Hippocampal formation (tissue), 2 donors: Measurements from ENCODE around the gene ELOF1.
"Not testable (repeated sequence)": the region's sequence is repeated elsewhere in the genome, so short reads cannot be mapped to it uniquely, and the experiment has no call there.

Source experiments
- DNase-seq, 2 donors: peaks; one replicate each; lab custom pipeline; 2025; lab: John Stamatoyannopoulos, UW

ELOF1 gene

DNA sequence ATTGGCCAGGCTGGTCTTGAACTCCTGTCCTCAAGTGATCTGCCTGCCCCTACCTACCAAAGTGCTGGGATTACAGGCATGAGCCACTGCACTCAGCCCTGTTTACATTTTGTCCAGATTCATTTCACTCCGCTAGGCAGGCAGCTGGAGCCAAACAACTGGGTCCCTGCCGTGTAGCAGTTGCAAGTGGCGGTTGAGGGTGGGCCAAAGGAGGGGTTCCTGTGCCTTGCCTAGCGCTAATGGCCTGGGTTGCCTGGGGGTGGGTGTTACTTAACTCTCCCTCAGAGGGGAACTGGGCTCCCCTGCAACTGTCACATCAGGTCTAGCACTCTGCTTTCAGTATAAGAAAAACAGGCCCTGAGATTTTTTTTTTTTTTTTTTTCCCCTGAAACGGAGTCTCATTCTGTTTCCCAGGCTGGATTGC lies 11.0 kb upstream of the ELOF1 start:
- DNase-seq: no peak

DNA sequence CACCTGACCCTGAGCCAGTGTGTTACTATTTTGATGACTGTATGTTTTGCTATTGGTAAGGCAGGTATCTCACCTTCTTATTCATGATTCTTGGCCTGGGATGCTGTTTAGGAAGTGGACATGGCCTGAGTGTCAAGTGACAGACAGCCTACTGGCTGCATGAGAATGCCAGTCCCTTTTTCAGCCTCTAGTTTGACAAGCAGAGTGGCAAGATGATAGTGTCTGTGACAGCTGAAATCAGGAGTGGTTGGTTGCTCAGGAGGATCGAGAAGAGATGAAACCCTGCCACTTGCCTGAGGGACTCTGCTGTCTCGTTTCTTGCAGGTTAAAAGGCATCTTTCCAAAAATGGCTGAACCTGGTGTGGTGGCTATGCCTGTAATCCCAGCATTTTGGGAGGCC lies 7.1 kb upstream of the ELOF1 start:
- no peak for DNase-seq

DNA sequence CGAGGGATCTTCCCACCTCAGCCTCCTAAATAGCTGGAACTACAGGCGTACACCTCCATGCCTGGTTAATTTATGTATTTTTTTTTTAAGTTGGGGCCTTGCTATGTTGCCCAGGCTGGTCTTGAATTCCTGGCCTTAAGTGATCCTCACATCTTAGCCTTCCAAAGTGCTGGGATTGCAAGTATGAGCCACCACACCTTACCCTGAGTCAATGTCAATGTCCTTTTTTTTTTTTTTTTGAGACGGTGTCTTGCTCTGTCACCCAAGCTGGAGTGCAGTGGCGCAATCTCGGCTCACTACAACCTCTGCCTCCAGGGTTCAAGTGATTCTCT lies 6.6 kb upstream of the ELOF1 start:
- DNase-seq: not testable (repeated sequence)

DNA sequence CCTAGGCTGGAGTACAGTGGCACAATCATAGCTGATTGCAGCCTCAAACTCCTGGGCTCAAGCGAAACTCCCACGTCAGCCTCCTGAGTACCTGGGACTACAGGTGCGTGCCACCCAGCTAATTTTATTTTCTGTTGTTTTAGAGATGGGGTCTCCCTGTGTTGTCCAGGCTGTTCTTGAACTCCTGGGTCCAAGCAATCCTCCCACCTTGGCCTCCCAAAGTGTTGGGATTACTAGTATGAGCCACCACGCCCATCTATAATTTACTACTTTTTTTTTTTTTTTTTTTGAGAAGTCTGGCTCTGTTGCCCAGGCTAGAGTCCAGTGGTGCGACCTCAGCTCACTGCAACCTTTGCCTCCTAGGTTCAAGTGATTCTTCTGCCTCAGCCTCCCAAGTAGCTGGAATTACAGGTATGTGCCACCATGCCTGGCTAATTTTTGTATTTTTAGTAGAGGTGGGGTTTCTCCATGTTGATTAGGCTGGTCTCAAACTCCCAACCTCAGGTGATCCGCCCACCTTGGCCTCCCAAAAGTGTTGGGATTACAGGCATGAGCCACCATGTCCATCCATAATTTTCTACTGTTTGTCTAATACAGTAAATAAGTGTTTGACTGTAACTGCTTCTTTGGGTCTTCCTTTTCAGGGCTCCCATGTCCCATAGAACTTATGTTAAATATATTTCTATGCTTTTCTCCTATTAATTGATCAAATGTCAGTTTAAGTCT lies 5.2 kb upstream of the ELOF1 start:
- DNase-seq: not testable (repeated sequence)

DNA sequence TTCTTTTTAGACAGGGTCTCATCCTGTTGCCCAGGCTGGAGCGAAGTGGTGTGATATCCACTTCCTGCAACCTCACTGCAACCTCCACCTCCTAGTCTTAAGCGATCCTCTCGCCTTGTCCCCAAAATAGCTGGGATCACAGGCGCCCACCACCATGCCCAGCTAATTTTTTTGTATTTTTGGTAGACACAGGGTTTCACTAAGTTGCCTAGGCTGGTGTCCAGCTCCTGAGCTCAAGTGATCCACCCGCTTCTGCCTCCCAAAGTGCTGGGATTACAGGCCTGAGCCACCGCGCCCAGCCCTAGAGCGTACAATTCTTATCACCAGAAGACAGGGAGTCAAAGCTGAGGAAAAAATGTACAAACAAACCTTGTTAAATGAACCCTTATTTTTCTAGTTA lies 4.5 kb upstream of the ELOF1 start:
- DNase-seq: no peak

DNA sequence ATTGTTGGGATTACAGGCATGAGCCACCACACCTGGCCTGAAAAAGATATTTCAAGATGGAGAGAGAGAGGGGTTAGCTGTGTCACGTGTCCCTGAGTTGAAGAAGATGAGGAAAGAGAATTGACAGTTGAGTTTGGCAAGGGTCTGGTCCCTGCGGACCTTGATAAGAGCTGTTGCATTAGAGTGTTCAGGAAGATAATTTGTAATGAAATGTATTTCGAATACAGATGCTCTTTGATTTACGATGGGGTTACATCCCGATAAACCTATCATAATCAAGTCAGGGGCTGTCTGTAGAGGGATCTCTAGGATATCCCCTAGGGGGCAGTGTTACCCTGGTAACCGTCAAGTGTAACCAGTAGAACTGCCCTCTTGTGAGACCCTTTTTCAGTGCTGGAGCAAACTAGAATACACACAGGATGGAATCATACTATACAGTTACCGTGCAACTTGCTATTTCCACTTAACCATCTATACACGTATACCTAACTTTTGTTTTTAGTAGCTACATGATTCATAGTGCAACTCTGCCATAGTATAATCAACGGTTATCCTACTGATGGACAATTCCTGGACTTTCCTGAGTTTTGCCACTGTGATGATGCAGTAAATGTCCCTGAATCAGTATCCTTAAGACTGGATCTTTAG lies 1.5 kb upstream of the ELOF1 start:
- DNase-seq: peak; percentile 9 to 45

DNA sequence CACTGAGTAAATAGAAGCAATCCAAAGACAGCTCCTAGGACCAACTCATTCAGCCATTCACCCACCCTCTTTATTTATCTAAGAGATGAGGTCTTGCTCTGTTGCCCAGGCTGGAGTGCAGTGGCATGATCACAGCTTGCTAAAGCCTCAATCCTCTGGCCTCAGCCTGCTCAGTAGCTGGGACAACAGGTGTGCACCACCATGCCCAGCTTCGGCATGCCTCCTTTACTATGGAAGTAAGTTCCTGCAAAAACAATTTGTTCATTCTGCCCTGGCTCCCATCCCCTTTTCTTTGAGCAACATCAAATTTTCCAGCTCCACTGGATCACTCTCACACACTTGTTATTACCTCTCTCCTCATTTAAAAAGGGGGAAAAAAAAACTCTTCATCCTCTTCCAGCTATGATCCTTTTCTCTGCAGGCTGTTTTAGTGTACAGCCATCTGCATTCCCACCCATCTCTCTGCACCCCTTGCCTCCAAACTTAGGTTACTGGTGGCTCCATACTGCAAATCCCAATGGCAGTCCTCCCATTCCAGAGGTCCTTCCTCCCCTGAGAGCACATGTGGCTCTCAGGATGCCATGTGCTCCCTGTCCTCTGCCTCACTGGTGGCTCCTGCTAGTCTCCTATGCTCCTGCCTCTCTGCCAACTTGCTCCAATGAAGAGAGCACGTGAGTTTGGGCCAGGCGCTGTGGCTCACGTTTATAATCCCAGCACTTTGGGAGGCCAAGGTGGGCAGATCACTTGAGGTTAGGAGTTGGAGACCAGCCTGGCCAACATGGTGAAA lies 2.2 kb downstream of the ELOF1 start:
- DNase-seq: no peak

DNA sequence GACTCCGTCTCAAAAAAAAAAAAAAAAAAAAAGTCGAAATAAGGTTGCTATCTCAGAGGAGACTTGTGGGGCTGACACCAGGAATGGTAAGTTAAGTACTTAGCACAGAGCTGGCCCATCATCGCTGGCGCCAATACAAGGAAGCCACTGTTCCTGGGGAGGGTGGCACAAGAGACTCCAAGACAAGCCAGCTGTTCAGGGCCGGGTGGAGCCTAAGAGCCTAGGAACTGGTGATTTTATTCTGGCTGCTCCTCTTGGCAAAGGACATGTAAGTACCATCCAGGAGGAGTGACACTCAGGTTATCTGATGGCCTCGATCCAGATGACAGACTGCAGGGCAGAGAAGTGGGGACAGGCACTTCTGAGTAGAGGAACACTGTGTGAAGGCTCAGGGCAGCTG lies 3.8 kb downstream of the ELOF1 start:
- DNase-seq: no peak

DNA sequence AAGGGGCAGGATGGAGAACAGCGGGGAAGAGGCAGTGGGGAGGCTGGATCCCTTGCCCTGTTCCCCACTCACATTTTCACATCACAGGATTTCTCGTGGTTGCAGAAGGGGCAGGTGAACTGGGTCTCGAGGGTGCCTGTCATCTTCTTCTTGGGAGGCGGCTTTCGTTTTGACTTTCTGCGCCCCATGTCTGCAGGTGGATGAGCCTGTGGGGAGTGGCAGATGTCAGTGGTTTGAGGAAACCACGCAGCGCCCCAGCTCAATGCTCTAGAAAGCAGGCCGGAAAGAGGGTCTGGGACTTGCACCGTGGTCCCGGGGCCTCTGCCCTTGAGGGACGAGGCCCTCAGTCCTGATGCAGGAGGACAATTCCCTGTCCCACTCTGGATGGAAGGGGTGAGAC lies 4.9 kb downstream of the ELOF1 start:
- no peak for DNase-seq

DNA sequence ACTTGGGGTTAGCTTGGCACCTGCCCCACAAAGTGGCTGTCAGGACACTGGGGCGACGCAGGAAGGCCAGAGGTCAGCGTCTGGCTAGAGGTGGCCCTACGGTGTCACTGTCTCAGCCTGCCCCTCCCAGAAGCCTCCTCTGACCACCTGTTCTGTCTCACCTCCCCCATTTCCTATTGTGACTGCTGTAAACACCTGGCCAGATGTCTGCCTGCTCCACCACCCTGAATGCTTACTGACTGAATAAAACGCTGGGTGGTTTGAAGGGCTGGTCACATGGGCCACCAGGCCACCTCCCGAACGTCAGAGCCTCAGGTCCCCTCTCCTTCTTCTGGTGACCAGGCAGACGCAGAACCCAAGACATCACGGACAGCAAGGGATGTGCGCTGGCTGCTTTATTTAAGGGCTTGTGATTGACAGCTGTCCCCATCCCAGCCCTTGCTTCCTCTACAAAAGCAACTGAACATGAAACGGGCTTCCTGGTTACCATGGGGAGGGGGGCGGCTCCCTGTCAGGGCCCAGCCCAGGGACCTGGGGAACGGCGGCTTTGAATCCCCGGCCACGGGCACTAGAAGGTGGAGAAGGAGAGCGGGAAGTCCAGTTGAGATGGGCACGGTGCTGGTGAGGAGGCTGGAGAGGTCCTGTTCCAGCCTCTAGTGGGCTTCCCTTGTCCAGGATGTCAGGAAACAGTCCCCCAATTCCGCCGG lies 6.2 kb downstream of the ELOF1 start:
- no peak for DNase-seq

DNA sequence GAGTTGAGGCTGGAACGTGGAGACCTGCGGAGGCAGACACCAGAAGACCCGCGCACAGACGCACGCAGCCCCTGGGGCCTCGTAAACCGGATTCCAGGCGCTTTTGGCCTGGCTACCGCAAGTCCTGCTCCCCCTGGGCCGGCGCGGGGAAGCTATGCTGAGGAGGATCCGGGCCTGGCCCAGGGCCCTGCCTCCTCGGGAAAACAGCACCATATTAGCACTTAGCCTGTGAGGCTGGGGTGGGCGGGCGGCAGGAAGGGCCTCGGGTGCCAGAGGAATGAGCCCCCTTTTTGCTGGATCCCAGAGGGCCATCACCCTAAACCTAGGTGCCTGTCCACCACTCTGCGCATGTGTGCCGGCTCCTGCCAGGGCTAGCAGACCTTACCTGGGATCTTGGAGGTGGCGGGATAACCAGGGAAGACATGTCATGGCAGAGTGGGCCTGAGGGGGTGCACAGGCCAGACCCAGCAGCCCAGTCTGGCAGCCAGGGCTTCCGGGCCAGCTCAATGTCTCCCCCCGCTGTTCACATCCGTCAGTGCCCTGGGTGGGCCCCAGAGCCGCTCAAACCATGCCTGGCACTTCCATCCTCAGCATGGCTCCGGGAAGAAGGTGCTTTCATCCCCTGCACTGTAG lies 7.3 kb downstream of the ELOF1 start:
- no peak for DNase-seq

DNA sequence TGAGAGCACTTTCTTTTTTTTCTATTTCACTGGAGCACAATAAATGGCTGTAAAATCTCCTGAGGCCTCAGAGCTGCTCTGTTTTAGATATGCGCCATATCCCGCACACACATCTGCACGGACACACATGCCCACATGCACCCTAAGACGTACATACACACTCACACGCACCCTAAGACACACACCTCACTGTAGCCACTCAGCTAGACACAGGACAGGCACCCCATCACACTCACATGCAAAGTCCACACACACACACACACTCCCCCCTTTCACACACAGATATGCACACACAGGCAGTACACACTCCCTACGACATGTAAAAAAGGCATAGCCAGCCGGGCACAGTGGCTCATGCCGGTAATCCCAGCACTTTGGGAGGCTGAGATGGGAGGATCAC lies 8.8 kb downstream of the ELOF1 start:
- no peak for DNase-seq

DNA sequence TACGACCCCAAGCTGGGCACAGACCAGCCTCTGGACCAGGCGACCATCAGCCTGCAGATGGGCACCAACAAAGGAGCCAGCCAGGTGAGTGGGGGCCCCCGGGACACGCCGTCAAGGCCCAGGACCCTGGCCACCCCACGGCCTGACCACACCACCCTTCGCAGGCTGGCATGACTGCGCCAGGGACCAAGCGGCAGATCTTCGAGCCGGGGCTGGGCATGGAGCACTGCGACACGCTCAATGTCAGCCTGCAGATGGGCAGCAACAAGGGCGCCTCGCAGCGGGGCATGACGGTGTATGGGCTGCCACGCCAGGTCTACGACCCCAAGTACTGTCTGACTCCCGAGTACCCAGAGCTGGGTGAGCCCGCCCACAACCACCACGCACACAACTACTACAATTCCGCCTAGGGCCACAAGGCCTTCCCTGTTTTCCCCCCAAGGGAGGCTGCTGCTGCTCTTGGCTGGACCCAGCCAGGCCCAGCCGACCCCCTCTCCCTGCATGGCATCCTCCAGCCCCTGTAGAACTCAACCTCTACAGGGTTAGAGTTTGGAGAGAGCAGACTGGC lies 9.6 kb downstream of the ELOF1 start:
- no peak for DNase-seq

DNA sequence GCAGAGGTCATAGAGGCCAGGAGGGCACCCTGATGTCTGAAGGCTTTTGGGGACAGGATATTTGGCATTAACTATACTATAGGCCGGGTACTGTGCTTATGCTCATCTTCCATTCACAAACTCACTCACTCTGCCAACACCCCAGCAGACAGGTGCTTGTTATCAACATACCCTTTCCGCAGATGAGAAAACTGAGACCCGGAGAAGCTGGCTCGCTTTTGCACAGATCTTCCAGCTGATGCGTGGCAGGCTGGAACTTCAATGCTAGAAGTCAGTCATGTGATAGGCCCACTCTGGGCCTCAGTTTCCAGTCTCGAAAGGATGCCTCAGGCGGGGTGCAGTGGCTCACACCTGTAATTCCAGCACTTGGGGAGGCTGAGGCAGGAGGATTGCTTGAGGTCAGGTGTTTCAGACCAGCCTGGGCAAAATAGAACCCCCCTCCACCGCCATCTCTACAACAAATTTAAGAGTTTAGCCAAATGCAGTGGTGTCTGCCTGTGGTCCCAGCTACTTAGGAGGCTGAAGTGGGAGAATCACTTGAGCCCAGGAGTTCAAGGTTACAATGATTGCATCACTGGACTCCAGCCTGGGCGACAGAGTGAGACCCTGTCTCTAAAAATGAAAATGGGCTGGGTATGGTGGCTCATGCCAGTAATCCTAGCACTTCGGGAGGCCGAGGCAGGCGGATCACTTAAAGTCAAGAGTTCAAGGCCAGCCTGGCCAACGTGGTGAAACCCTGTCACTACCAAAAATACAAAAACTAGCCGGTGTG lies 10.9 kb downstream of the ELOF1 start:
- DNase-seq: no peak

DNA sequence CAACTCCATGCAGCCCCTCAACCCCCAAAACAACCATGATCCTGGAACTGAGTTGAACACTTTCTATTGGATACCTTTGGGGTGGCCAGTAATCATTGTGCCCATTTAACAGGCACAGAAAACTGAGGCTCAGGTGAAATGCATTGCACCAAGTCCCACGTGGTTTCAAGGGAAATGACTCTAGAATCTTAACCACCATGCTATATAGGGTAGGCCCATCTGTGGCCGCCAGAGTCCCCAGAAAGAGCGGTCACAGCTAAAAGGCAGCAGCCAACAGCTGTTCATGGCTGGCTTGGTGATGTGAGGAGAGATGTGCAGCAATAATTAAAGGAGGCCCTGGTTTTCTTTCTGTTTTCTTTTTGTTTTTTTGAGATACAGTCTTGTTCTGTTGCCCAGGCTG lies 17.8 kb downstream of the ELOF1 start:
- DNase-seq: no peak

DNA sequence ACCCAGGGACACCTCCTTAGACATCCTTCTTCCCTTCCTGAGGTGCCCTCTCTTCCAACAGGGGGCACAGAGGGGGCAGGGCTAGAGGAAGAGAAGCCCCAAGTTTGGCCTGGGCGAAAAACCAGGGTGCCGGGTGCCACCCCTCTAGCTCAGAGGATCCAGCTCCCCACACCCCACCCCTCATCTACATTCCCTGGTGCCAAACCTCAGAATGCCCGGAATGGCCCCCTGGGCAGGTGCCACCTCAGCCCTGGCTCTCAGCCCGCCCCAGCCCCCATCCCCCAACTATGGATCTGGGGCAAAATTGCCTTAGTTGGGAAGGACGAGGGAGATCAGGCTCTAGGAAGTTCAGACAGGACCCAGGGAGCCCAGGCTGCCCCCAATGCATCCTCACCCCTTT lies 18.4 kb downstream of the ELOF1 start:
- DNase-seq: no peak

DNA sequence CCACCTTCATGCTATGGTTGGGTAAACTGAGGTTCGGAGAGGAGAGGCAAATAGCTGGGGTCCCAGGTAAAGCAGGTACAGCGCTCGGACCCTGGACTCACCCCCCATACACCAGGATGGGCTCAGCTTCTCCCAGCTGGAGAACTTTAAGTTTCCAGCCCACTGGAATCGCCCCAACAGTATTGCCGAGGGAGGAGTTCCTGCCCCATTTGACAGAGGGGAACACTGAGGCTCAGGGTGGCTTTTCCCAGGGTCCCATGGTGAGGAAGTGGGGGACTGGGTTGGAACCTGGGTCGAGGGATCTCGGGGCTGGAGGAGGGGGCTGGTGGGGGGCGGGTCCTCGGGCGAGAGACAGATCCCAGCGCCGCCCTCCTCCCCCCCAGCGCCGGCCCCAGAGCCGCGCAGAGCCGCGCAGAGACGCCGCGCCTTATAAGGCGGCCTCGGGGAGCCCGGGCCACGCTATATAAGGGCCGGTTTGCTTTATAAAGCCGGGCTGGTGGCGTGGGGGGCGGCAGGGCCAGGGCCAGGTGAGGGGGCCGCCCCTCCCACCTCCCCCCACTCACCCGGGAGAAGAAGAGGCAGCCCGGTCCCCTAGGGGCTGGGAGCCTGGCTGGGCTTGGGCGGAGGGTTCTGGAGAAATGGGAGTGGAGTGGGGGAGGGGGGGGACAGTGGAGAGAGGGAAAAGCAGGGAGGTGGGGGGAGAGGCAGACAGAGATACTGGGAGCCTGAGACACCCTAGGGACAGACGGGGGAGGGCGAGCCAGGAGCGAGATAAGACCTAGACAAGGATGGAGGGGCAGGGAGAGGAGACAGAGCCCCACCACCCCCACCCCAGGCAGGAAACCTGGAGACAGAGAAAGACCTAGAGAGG lies 19.3 kb downstream of the ELOF1 start:
- DNase-seq: no peak

DNA sequence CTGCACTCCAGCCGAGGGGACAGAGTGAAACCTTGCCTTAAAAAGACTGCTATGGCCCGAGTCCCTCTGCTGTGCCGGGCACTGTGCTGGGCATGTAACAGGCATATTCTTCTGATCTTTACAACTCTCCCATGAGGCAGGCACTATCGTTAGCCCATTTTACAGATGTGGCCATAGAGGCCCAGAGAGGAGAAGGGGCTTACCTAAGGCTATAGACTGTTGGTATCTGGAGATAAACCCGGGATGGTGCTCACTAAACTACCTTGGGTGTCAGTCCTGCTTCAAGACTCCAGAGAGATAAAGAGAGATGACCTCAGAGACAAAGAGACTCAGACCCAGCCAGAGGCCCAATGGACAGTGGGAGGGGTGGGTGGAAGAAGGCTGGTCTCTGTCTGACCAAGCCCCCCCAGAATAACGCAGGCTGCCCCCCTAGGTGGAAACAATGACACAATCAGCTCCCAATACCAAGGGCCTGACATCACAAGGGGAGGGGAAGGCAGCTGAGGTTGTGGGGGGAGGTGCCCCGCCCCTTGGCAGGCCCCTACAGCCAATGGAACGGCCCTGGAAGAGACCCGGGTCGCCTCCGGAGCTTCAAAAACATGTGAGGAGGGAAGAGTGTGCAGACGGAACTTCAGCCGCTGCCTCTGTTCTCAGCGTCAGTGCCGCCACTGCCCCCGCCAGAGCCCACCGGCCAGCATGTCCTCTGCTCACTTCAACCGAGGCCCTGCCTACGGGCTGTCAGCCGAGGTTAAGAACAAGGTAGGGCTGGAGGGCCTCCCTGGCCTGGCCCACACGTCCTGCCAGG lies 20.6 kb downstream of the ELOF1 start, which contains the start of gene CNN1:
TSS of gene CNN1 (plus strand) at position 620 of the 805 bp plus-strand sequence. CDS start at position 697, 77 bp downstream.
- DNase-seq: no peak
